ENCODE results near the gene CARNS1. TPM values are rescaled to one million over a fixed set of nuclear protein-coding genes. Genes with fewer than 3 reads are reported as not detected.

Gene CARNS1
- total and polyA plus RNA-seq, 9 of the 15 experiments (the other 6 are each of a cell fraction or from before 2014, with no cell fraction given), result 0.01 to 0.18 (median 0.06) TPM; not detected in 3

DNA sequence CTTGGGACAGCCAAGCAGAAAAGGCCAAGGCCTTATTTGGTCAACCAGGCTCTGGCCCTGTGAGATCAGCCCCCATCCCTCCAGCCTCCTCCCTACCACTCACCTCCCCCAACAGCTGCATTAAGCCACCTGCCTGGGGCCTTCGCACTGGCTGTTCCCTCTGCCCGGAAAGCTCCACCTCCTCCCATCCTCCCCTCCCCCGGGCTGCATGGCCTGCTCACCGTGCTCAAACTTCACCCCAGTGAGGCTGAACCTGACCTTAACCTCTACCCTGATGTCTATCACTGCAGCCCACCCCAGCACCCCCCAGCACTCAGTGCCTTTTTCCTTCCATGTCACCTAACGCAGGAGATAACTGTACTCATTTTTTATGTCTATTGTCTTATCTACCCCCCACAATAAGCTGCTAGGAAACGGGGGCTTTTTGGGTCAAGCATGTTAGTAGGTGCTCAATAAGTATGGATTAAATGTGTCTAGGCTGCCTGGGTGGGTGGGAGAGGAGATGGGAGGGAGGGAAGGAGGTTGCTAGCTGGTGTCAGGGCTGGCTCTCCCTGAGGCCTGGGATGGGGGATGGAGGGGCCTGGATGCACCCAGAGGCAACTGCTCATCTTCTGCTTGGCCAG, 21.1 kb downstream of the CARNS1 start (continued):
- TF ChIP-seq, protein P1, sequence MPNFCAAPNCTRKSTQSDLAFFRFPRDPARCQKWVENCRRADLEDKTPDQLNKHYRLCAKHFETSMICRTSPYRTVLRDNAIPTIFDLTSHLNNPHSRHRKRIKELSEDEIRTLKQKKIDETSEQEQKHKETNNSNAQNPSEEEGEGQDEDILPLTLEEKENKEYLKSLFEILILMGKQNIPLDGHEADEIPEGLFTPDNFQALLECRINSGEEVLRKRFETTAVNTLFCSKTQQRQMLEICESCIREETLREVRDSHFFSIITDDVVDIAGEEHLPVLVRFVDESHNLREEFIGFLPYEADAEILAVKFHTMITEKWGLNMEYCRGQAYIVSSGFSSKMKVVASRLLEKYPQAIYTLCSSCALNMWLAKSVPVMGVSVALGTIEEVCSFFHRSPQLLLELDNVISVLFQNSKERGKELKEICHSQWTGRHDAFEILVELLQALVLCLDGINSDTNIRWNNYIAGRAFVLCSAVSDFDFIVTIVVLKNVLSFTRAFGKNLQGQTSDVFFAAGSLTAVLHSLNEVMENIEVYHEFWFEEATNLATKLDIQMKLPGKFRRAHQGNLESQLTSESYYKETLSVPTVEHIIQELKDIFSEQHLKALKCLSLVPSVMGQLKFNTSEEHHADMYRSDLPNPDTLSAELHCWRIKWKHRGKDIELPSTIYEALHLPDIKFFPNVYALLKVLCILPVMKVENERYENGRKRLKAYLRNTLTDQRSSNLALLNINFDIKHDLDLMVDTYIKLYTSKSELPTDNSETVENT (CRISPR knock-in tag; IDR thresholded peaks at IDR 0.05), result no peak
- TF ChIP-seq, protein P2, sequence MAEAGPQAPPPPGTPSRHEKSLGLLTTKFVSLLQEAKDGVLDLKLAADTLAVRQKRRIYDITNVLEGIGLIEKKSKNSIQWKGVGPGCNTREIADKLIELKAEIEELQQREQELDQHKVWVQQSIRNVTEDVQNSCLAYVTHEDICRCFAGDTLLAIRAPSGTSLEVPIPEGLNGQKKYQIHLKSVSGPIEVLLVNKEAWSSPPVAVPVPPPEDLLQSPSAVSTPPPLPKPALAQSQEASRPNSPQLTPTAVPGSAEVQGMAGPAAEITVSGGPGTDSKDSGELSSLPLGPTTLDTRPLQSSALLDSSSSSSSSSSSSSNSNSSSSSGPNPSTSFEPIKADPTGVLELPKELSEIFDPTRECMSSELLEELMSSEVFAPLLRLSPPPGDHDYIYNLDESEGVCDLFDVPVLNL (CRISPR knock-in tag; IDR thresholded peaks at IDR 0.05; ENCODE audit: low read depth), result no peak
- TF ChIP-seq MEF2D (tag; conservative IDR thresholded peaks at IDR 0.05; ENCODE audit: low read depth) (no peak), TAF9B (IDR thresholded peaks at IDR 0.05; ENCODE audit: partially characterized antibody) (no peak), ETV1 (tag; conservative IDR thresholded peaks at IDR 0.05; ENCODE audit: low read depth) (peak; percentile 65), MAFG (tag; conservative IDR thresholded peaks at IDR 0.05) (no peak), MYC (IDR thresholded peaks at IDR 0.05; ENCODE audit: low read depth, low read length) (peak; percentile 76), MYC (CRISPR knock-in tag; IDR thresholded peaks at IDR 0.05; ENCODE audit: borderline replicate concordance, low read depth) (no peak), SIN3B (IDR thresholded peaks at IDR 0.05; ENCODE audit: low read depth) (no peak), PHF20 (IDR thresholded peaks at IDR 0.05; ENCODE audit: partially characterized antibody) (no peak), SIRT6 (IDR thresholded peaks at IDR 0.05; ENCODE audit: low read depth, low read length) (no peak), ZNF668 (CRISPR knock-in tag; IDR thresholded peaks at IDR 0.05) (no peak), HNRNPL (IDR thresholded peaks at IDR 0.05; ENCODE audit: low read depth, low read length) (no peak), CBFB (CRISPR knock-in tag; IDR thresholded peaks at IDR 0.05) (no peak), TCF3 (CRISPR knock-in tag; IDR thresholded peaks at IDR 0.05) (peak; percentile 25; the same call in 1 of the 2 replicates), ZNF79 (CRISPR knock-in tag; IDR thresholded peaks at IDR 0.05; ENCODE audit: low read depth) (no peak), ARID1B (IDR thresholded peaks at IDR 0.05) (peak; percentile 63), TFAM (CRISPR knock-in tag; conservative IDR thresholded peaks at IDR 0.05) (no peak), TCFL5 (CRISPR knock-in tag; conservative IDR thresholded peaks at IDR 0.05) (no peak)
- TF ChIP-seq, protein P3, sequence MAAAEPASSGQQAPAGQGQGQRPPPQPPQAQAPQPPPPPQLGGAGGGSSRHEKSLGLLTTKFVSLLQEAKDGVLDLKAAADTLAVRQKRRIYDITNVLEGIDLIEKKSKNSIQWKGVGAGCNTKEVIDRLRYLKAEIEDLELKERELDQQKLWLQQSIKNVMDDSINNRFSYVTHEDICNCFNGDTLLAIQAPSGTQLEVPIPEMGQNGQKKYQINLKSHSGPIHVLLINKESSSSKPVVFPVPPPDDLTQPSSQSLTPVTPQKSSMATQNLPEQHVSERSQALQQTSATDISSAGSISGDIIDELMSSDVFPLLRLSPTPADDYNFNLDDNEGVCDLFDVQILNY (CRISPR knock-in tag; IDR thresholded peaks at IDR 0.05), result no peak
- TF ChIP-seq, protein P4, sequence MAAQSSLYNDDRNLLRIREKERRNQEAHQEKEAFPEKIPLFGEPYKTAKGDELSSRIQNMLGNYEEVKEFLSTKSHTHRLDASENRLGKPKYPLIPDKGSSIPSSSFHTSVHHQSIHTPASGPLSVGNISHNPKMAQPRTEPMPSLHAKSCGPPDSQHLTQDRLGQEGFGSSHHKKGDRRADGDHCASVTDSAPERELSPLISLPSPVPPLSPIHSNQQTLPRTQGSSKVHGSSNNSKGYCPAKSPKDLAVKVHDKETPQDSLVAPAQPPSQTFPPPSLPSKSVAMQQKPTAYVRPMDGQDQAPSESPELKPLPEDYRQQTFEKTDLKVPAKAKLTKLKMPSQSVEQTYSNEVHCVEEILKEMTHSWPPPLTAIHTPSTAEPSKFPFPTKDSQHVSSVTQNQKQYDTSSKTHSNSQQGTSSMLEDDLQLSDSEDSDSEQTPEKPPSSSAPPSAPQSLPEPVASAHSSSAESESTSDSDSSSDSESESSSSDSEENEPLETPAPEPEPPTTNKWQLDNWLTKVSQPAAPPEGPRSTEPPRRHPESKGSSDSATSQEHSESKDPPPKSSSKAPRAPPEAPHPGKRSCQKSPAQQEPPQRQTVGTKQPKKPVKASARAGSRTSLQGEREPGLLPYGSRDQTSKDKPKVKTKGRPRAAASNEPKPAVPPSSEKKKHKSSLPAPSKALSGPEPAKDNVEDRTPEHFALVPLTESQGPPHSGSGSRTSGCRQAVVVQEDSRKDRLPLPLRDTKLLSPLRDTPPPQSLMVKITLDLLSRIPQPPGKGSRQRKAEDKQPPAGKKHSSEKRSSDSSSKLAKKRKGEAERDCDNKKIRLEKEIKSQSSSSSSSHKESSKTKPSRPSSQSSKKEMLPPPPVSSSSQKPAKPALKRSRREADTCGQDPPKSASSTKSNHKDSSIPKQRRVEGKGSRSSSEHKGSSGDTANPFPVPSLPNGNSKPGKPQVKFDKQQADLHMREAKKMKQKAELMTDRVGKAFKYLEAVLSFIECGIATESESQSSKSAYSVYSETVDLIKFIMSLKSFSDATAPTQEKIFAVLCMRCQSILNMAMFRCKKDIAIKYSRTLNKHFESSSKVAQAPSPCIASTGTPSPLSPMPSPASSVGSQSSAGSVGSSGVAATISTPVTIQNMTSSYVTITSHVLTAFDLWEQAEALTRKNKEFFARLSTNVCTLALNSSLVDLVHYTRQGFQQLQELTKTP (IDR thresholded peaks at IDR 0.05; ENCODE audit: low read depth in 1 of 2, partially characterized antibody in 2 of 2), result peak in 1 of 2 experiments; percentile 50

Data from K562 (cell line).